CD1c-positive myeloid dendritic cell (primary cell): ENCODE measurements around the gene ANKFN1.
"Not testable (repeated sequence)": the region's sequence is repeated elsewhere in the genome, so short reads cannot be mapped to it uniquely, and the experiment has no call there.

ENCODE experiments used
- DNase-seq: peaks from one replicate; pipeline ENCODE4 v3.0.0-alpha.2; 2016; ENCODE audit errors: extremely low spot score

ANKFN1 gene

GRCh38 chr17:56351675-56352074 lies 198.4 kb downstream of the ANKFN1 start:
- DNase-seq, result no peak

DNA sequence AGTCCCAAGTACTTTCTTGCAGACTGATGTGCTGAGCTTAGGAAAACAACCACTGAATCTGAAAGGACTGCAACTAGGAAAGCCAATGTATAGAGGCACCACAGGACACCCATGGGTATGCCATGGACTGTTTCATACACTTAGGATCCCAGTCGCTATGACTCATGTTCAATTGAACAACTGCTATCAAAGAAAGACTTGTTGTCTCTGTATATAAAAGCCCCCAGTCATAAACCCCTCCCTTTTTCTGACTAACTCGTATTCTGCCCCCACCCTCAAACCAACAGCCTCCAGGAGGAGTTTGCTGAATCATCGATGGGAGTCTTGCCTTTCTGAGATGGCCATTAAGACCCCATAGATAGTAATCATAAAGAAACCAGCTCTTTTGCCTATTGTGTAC lies 205.4 kb downstream of the ANKFN1 start:
- no peak for DNase-seq

DNA sequence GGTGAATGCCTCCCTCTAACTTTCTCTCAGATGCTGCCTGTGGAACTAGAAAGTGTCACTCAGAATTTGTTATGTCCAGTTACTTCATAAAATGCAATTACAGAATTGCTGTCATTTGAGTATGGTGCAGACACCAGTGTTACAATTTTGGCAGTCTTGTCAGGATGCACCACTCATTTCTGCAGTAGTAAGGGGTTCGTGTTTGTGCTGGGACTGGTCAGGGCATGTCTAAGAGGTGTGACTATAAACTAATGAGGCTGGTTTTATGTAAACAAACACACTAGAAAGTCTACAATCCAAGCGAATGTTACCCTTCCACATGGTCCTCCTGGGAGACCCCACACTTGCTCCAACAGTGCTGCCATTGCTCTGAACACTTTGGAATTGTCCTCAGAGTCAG lies 206.2 kb downstream of the ANKFN1 start:
- no peak for DNase-seq

DNA sequence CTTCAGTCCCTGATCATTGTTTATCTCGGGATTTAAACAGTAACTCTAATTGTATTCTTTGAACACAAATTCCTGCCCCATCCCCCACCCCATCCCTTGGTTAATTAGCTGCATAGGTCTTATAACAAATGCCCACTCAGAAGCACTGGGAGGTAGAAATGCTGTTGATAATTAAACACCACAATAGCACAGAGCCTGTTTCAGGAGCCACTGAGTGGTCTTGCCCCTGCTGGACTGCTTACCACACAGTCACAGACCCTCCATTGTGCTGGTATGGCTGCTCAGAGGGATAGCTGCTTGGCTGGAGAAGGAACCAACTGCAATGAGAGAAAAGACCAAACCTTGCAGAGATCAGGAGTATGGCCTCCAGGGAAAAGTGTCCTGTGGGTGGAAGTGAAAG lies 214.1 kb downstream of the ANKFN1 start:
- DNase-seq, result no peak

- no peak for DNase-seq
Observed at GRCh38 chr17:56373981-56374833, 220.9 kb downstream of the ANKFN1 start.

- no peak for DNase-seq
Observed at GRCh38 chr17:56389356-56389755, 236.1 kb downstream of the ANKFN1 start.

DNA sequence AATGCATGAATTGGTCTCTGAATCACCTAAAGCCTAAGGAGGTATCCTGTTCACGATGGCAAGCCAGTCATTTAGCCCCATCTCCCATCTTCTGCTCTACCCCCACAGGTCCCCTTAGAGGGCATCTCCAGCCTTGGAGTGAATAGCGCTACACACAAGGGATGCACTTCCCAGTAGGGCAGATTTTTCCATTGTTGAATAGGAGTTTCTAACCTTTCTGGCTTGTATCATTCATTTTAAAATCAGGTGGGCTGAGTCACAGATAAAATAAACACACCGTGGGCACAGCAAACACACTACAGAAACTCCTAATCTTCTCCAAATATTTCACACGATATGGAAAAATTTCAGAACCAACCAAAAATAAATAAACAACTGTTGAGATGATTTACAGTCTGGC lies 239.0 kb downstream of the ANKFN1 start:
- no peak for DNase-seq

DNA sequence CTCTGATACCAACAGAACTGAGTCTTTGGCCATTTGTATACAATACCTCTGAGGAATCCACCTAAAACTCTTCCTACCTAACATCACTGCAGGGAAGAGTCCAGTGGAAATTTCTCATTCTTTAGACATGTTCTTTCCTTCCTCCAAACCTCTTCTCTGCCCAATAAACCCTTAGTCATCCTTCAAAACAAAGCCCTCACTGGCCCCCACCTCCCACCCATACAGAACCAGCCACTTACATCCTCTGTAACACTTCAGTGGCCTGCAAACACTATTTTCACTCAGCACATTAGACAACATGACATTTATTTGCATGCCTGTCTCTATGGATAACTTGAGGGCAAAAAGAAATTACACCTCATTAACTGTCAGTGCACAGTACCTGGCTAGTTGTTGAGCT lies 239.9 kb downstream of the ANKFN1 start:
- no peak for DNase-seq

GRCh38 chr17:56395787-56396186 lies 242.5 kb downstream of the ANKFN1 start:
- DNase-seq, result no peak

- no peak for DNase-seq
Observed at GRCh38 chr17:56407086-56407485, 253.8 kb downstream of the ANKFN1 start.

GRCh38 chr17:56412356-56412755 lies 259.1 kb downstream of the ANKFN1 start:
- DNase-seq, result not testable (repeated sequence)

DNA sequence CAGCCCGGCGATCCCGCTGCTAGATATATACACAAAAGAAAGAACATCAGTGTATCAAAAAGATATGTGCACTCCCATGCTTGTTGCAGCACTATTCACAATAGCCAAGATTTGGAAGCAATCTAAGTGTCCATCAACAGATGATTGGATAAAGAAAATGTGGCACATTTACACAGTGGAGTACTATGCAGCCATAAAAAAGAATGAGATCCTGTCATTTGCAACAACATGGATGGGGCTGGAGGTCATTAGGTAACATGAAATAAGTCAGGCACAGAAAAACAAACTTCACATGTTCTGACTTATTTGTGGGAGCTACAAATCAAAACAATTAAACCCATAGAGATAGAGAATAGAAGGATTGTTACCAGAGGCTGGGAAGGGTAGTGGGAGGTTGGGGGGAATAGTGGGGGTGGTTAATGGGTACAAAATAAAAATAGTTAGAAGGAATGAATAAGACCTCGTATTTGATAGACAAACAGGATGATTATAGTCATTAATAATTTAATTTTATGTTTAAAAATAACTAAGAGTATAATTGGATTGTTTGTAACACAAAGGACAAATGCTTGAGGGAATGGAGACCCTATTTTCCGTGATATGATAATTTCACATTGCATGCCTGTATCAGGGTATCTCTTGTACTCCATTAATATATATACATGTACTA lies 263.5 kb downstream of the ANKFN1 start:
- DNase-seq, result no peak

GRCh38 chr17:56424005-56424404 lies 270.7 kb downstream of the ANKFN1 start:
- DNase-seq, result no peak

- DNase-seq, result no peak
Observed at GRCh38 chr17:56424543-56425044, 271.3 kb downstream of the ANKFN1 start.

- no peak for DNase-seq
Observed at GRCh38 chr17:56425483-56425882, 272.2 kb downstream of the ANKFN1 start.

DNA sequence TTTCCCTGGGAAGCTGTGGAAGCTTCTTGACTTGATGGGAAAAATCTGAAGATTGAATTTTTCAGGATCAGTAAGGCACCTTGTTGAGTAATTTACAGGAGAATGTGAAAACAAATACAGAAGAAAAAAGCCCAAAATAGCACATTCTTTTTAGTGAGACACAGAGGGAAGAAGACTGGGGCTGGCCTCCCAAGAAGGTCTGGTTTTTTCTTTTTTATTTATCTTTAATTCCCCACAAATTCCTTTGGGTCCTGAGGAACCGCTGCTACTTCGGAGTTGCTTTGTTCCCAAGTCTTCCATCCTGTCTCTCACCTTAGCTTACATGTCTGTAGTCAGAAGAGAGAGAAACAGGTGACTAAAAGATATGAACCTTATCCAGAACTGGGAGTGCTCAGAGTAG lies 273.6 kb downstream of the ANKFN1 start:
- DNase-seq, result no peak

DNA sequence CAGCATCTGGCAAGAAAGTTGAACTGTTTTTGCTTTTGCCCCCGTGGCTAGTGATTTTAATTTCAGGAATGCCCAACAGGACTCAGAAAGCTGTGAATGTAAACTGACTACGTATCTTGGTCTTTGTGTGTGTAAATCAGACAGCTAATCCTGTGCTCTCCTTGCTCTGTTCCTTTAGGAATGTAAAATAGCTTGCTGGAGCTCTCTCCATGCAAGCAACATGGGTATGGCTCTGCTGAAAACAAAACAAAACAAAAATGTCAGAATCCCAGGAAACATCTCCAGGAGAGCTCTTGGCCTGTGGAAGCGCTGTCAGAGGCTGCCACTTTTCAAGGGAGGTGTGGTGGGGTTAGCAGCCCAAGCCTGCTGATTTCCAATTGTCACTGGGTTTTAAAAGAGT lies 278.5 kb downstream of the ANKFN1 start:
- no peak for DNase-seq

- no peak for DNase-seq
Observed at GRCh38 chr17:56432443-56432842, 279.2 kb downstream of the ANKFN1 start.

- DNase-seq, result no peak
Observed at GRCh38 chr17:56434610-56435009, 281.3 kb downstream of the ANKFN1 start.

- no peak for DNase-seq
Observed at GRCh38 chr17:56436142-56436541, 282.9 kb downstream of the ANKFN1 start.

DNA sequence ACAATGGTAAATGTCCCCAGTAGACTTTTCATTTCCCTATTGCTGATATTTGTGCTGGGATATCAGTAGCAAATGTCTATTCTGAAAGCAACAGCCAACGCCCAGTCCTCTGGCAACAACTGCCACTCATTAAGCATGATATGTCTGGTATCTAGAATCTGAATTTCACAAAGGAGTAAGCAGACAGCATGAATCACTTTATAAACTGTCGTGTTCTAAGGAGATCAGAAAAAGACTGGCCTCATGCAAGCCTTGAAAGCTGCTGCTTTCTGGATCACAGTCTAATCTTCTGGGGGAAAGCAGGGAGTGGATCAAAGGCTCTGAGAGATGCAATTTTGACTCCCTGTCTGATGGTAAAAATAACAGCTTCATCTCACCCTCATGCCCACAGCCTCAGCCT lies 287.1 kb downstream of the ANKFN1 start:
- DNase-seq, result no peak

- no peak for DNase-seq
Observed at GRCh38 chr17:56441308-56441707, 288.0 kb downstream of the ANKFN1 start.
